Stimulated activated CD8-positive, alpha-beta memory T cell treated with anti-CD3 and anti-CD28 coated beads, Interleukin-15, amount 100 ng/mL, for 1 hour (primary cell): ENCODE data around the gene FNDC3A.
A peak's percentile ranks its signal among the peaks of the same experiment; 100 is the strongest.

Experiments
- DNase-seq: peaks from one replicate; pipeline ENCODE4 v3.0.0-alpha.2; 2020; ENCODE audit warnings: low read depth

FNDC3A gene, protein sequence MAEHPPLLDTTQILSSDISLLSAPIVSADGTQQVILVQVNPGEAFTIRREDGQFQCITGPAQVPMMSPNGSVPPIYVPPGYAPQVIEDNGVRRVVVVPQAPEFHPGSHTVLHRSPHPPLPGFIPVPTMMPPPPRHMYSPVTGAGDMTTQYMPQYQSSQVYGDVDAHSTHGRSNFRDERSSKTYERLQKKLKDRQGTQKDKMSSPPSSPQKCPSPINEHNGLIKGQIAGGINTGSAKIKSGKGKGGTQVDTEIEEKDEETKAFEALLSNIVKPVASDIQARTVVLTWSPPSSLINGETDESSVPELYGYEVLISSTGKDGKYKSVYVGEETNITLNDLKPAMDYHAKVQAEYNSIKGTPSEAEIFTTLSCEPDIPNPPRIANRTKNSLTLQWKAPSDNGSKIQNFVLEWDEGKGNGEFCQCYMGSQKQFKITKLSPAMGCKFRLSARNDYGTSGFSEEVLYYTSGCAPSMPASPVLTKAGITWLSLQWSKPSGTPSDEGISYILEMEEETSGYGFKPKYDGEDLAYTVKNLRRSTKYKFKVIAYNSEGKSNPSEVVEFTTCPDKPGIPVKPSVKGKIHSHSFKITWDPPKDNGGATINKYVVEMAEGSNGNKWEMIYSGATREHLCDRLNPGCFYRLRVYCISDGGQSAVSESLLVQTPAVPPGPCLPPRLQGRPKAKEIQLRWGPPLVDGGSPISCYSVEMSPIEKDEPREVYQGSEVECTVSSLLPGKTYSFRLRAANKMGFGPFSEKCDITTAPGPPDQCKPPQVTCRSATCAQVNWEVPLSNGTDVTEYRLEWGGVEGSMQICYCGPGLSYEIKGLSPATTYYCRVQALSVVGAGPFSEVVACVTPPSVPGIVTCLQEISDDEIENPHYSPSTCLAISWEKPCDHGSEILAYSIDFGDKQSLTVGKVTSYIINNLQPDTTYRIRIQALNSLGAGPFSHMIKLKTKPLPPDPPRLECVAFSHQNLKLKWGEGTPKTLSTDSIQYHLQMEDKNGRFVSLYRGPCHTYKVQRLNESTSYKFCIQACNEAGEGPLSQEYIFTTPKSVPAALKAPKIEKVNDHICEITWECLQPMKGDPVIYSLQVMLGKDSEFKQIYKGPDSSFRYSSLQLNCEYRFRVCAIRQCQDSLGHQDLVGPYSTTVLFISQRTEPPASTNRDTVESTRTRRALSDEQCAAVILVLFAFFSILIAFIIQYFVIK

GRCh38 chr13:48975856-48976575 lies at the start of gene FNDC3A:
Gene FNDC3A, plus strand, starts transcription at chr13:48975912. Its CDS starts 30,279 bp downstream, at chr13:49006191.
- peak; percentile 59 for DNase-seq

DNA sequence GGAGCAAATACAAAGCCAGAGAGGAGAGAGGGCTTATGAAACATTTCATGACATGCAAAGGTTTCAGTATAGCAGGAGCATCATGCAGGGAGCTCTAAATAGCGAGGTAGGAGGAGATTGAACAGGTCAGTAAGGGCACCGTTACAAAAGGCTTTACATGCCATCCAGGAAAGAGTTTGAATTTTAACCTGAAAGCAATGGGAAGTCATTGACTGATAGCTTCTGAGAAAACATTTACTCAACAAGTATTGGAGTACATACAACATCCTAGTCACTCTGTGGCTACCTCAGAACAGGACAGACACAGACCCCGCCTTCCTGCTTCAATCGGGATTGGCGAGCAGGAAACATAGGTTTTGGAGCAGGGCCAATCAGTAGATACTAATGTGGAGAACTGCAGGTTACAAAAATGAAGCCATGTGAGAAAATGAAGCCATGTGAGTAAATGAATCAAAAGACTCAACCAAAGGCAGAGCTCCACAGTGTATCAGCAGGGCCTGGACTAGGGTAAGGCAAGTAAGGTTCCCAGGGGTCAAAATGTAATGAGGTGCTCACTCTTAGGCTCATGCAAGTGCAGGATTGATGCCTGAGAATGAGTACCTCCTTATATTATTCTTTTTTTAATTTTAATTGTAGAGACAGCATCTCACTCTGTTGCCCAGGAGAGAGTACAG lies 46.8 kb upstream of the FNDC3A start:
- DNase-seq, result no peak

- no peak for DNase-seq
These were observed 44.8 kb upstream of the FNDC3A start for GRCh38 chr13:48930918-48931317.

DNA sequence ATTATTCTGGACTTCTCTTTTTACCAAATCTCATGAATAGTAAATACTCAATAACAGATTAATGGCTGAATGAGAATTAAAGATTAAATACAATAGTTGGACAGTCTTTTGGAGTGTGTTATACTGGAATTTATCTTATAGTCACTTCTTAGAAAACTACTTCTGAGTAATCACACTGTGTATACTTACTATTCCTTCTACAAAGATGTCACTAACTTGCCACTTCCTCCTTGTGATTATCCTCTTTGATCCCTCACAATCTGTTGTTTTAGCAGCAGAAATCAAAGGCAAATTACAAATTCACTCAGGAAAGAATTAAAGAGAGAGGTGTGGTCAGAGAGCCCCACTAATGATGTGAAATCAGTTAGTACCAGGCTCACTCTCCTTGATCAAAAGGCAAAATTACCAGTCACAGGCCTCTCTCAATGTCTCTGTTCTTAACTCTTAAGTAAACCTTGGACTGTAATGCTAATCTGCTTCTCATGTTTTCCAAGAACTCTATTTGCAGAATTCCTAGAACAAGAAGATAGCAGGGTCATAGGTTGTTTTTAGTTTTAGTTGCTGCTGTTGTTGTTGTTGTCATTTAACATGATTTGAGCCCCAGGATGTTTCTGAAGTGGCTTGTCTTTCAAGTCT lies 37.3 kb upstream of the FNDC3A start:
- DNase-seq, result no peak

GRCh38 chr13:48939728-48940127 lies 36.0 kb upstream of the FNDC3A start:
- no peak for DNase-seq

GRCh38 chr13:48942131-48942530 lies 33.6 kb upstream of the FNDC3A start:
- DNase-seq, result no peak

- no peak for DNase-seq
These were observed 31.5 kb upstream of the FNDC3A start for GRCh38 chr13:48944221-48944620.

DNA sequence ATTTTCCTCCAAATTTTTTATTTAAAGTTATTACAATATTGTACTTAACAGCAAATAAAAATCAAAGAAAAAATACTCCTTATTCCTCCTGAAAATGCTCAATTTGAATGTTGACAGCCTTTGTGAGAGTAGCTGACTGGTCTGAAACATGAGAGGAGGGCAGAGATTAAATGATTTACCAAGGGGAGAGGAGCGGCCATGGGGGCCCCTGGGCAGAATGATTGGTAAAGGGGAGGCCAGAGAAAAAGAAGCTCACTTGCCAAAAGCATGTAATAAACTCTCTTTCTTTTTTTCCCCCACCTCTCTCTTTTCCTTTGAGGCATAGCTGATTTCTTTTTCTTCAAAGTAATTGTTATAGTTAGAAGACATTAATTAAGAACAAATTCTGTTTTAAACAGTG lies 30.1 kb upstream of the FNDC3A start:
- no peak for DNase-seq

DNA sequence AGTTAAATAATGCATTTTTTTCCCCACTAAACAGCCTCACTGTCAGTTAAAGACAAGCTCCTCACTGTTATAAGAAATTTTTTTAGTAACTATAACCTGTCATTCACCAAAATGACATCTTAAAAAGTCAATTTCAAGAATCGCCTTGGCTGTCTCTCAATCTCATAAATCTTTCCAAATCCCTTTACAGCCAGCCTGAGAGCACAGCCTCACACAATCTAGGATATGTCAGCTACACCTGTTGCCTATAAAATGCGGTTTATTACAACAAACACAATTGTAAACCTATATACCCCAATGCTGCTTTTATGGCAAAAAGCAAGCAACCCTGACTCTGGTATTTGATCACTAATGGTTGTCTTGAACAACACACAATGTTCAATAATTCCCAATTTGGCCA lies 29.5 kb upstream of the FNDC3A start:
- DNase-seq, result no peak

GRCh38 chr13:48949566-48950500 lies 25.9 kb upstream of the FNDC3A start:
- DNase-seq, result no peak

DNA sequence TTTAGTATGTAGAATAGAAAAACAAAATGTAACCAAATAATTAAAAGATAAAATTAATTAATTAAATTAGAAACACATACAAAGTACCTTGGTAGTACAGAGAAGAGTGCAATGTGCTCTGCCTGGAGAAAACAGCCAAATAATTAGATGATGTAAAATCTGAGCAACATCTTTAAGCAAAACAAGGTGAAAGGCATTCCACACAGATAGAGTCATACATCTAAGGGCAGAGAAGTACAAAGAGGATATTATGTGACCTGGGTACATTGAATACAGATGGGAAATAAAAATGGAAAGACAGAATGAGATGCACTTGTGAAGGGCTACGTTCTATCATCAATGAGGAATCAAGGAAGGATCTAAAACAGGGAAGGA lies 25.2 kb upstream of the FNDC3A start:
- no peak for DNase-seq

GRCh38 chr13:48954081-48954480 lies 21.6 kb upstream of the FNDC3A start:
- DNase-seq, result no peak

DNA sequence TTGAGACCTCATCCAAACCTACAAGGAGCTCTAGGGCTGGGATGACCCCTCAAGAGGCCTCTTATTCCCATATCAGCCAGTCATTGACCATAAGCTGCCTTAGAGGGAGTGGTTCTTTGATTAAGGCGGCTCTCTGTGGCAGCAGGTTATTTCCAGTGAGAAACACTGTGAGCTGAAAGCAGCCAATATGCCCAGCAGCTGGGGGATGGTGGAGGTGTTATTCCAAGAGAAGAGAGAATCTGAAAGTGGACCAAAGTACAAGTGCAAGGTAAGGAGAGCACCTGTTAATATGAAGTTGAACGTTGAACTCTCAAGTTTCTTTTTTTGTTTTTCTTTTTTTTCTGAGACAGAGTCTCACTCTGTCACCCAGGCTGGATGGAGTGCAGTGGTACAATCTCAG lies 20.2 kb upstream of the FNDC3A start:
- no peak for DNase-seq

GRCh38 chr13:48961379-48961778 lies 14.3 kb upstream of the FNDC3A start:
- no peak for DNase-seq

GRCh38 chr13:48962281-48962680 lies 13.4 kb upstream of the FNDC3A start:
- no peak for DNase-seq

DNA sequence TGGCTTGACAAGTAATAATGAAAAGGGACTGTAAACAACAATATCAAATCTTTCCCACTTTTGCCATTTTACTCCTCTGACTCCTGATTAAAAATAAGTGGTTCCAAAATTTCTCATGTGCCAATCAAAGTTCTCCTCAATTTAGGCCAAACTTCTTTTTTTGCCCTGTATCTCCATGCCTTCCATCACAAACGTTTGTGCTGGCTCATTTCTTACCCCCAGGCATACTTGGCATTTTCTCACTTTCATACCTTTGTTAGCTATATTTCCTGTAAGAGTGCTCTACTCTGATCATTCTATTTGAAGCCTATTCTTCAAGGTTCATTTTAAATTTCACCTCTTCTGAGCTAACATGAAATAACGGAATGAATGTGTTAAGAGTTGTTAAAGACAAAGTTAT lies 10.0 kb upstream of the FNDC3A start:
- DNase-seq, result no peak

DNA sequence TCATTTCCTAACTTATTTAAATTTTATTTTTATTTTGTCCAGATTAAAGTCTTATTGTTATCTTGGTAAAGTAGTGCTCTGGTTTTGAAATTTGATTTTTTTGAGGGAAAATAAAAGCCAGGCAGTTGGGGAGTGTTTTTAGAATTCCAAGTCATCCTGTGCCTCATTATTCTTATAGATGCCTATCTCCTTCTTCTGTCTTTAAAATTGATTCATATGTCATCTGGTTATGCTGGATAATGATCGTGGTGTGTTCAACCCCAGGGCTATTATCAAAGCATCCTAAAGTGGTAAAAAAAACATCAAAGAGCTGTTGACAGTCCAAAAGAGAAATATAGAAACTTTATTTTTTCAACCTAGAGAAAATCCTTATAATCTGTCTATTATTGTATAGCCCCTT lies 6.0 kb upstream of the FNDC3A start:
- DNase-seq, result no peak

DNA sequence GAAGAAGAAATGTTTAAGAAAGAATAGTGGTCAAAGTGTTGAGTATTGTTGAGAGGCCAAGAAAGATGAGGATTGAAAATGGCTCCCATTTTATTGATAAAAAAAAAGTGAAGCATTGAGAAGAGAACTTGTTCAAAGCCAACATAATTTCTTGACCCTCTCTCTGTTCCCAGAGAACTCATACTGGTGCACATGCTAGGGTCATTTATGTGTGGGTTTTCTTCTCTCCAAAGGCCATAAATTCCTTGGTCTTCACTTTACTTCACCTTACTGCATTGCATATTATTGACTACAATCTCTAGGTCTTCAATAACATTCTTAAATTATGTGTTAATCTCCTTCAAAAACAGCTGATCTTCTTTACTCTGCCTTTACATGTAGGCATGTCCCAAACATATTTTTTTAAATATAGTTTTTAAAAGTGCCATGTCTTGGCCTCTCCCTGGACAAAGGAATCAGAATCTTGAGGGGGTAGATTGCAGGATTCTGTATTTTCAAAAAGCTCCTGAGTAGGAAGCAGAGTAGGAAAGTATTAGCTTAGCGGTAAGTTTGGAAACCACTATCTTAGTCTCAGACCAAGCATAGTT lies 1.8 kb upstream of the FNDC3A start:
- no peak for DNase-seq

DNA sequence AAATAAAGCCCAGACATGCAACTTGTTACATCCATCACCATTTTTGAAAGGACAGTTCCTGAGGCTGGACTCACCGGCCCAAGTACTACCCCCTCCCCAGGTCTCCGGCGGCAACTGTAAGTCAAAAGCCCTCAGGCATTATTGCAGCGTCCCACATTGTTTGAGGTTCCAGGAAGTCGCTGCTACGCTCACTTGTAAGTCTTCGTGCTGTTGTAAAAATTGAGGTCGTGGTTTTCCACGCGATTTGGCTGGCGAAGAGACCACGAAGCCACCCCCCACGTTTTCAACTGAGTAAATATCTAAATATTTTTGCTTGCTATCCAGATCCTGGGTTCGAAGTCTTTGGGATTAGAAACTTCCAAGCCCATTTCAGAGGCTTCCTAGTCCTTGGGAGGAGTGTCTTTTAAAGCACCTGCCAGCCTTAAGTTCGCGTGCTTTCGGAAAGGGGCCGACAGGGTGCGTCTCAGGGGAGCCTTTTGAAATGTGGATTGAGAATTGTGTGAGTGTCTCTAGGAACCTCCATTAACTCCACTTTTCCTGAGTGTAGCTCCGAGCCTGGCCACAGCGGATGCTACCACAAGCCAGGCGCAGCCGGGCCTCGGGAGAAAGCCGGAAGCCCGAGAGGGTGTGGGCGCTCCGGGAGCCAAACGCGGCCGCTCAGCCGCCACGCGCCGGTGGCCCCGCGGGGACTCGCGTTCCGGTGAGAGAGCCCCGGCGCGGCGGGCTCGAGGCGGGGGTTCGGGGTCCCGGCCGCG lies 434 bp upstream of the FNDC3A start:
- peak; percentile 14 for DNase-seq
